ENCODE data around the gene PLA2G1B. TPM values are rescaled to one million over a fixed set of nuclear protein-coding genes. Genes with fewer than 3 reads are reported as not detected.

Gene PLA2G1B
- total and polyA plus RNA-seq, 2 of the 13 experiments (the other 11 are each of a cell fraction or from before 2014, with no cell fraction given) = 0.33 to 1.4 TPM

DNA sequence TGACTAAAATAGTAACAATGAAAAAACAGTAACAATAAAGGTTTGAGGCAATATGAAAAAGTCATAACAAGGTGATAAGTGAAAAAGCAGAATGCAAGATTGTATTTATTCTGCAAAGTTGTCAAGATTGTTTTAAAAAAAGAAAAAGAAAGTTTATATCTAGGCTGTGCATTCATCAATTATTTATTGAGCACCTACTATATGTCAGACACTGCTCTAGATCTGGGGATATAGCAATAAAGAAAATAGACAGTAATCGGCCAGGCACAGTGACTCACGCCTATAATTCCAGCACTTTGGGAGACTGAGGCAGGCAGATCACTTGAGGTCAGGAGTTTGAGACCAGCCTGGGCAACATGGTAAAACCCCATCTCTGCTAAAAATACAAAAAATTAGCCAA, 3.8 kb downstream of the PLA2G1B start (continued):
- TF ChIP-seq JUN (CRISPR knock-in tag; IDR thresholded peaks at IDR 0.05) (no peak), NONO (IDR thresholded peaks at IDR 0.05) (no peak), NONO (CRISPR knock-in tag; conservative IDR thresholded peaks at IDR 0.05) (no peak)

DNA sequence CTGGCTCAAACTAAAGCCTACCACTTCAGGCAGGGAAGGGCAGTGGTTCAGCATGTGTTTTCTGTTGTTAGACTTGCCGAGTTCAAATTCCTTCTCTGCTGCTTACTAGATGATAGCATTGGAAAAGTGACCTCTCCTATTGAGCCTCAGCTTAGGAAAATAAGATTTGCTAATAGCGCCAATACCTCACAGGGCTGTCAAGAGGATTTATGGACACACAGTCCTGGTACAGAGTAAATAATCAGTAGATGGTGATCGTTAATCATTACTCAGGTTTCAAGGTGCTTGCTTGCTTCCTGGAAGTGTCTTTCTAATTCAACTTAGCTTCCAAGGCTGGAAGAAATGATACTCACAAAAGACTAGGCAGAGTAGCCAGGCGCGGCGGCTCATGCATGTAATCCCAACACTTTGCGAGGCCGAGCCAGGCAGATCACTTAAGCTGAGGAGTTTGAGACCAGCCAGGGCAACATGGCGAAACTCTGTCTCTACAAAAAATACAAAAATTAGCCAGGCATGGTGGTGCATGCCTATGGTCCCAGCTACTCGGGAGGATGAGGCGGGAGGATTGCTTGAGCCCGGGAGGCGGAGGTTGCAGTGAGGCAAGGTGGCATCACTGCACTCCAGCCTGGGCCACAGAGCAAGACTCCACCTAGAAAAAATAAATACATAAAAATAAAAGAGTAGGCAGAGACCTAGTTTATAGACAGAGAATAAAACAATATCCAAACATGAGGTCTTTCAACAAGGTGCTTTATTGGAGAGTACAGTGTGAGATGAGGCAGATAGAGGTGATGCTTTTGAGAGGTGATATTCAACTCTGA, 6.0 kb downstream of the PLA2G1B start:
- Histone ChIP-seq H3K9ac (ENCODE audit: insufficient read depth, low read depth, low read length) (peak overlapping the region; percentile 42), H3K36me3 (replicated peaks in 1 of 2; ENCODE audit: control insufficient read depth in 1 of 2, insufficient read depth in 2 of 2, low read length in 2 of 2) (no peaks in the 10 kb centered on the region), H3K27ac (ENCODE audit: extremely low read length, insufficient read depth, low read length) (peak overlapping the region; percentile 85), H3K79me2 (ENCODE audit: insufficient read depth, low read length) (peaks cover 4% of the 10 kb centered on the region), H4K20me1 (ENCODE audit: insufficient read depth, low read length) (no peaks in the 10 kb centered on the region), H3K27me3 (ENCODE audit: control insufficient read depth in 1 of 2, insufficient read depth in 2 of 2, low read length in 2 of 2) (no peaks in the 10 kb centered on the region; a peak in 1 of 5 replicates), H3K4me3 (replicated peaks in 1 of 3; ENCODE audit: insufficient read depth in 1 of 3, low read depth in 2 of 3, low read length in 3 of 3) (peak overlapping the region; percentile 1 to 47 (median 17); a peak in 5 of 6 replicates), H3K4me2 (ENCODE audit: low read depth, low read length) (peak overlapping the region; percentile 74), H3K4me1 (ENCODE audit: insufficient read depth, low read length) (peaks cover 52% of the 10 kb centered on the region), H3K9me3 (ENCODE audit: low read length) (no peaks in the 10 kb centered on the region), H2AFZ (ENCODE audit: low read length) (peak overlapping the region; percentile 30)
- FAIRE-seq (peak; percentile 90), DNase-seq (ENCODE audit: low spot score) (peak; percentile 92), ATAC-seq (peak; percentile 80)
- intact Hi-C loops (cut with micrococcal nuclease; ENCODE audit: unreplicated experiment) (loop anchor here (10.0 kb wide), 1 partner anchor 113 kb away; the partner anchor contains the start of gene COX6A1), in situ Hi-C loops (cut with HindIII; ENCODE audit: extremely low pct_ligation_motif_present, low pct_unique_long_range_greater_than_20kb) (loop anchor here (10.0 kb wide), 1 partner anchor 113 kb away; the partner anchor contains the start of gene COX6A1)
- BruUV-seq (replicated peaks) = no TSS peak
- WGBS (ENCODE audit: low lambda C conversion rate) = 4% methylated on average over 13 of the region's 13 CpGs
- ChIA-PET CTCF (ENCODE audit: low intra/inter-chr PET ratio, low total read pairs) (no interaction called here), POLR2A (interaction anchor here (0.6 to 3.8 kb wide), 12 partner anchors 8 to 657 kb away, joined by 3 to 59 read pairs (median 6); partner anchors contain the start of genes HNF1A, POP5, RNU4-1 and RNU4-2)
- TF ChIP-seq DMAP1 (CRISPR knock-in tag; IDR thresholded peaks at IDR 0.05) = no peak
- no peak for TF ChIP-seq ZNF737 (CRISPR knock-in tag; IDR thresholded peaks at IDR 0.05; ENCODE audit: borderline replicate concordance)
- TF ChIP-seq, protein P1, sequence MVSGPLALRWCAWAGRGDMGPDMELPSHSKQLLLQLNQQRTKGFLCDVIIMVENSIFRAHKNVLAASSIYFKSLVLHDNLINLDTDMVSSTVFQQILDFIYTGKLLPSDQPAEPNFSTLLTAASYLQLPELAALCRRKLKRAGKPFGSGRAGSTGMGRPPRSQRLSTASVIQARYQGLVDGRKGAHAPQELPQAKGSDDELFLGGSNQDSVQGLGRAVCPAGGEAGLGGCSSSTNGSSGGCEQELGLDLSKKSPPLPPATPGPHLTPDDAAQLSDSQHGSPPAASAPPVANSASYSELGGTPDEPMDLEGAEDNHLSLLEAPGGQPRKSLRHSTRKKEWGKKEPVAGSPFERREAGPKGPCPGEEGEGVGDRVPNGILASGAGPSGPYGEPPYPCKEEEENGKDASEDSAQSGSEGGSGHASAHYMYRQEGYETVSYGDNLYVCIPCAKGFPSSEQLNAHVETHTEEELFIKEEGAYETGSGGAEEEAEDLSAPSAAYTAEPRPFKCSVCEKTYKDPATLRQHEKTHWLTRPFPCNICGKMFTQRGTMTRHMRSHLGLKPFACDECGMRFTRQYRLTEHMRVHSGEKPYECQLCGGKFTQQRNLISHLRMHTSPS (CRISPR knock-in tag; IDR thresholded peaks at IDR 0.05; ENCODE audit: low read depth) = no peak
- TF ChIP-seq KLF6 (CRISPR knock-in tag; IDR thresholded peaks at IDR 0.05) = peak; percentile 53; the same call in 1 of the 2 replicates
- 0 out of 2 replicates have a peak, but pooled peaks have one; percentile 25 for TF ChIP-seq TGIF2 (CRISPR knock-in tag; IDR thresholded peaks at IDR 0.05)
- no peak for TF ChIP-seq HNRNPLL (IDR thresholded peaks at IDR 0.05; ENCODE audit: low read depth, low read length, poor library complexity, severe bottlenecking)
- no peak for TF ChIP-seq CHD2 (IDR thresholded peaks at IDR 0.05; ENCODE audit: low read depth, low read length)
- TF ChIP-seq, protein P2, sequence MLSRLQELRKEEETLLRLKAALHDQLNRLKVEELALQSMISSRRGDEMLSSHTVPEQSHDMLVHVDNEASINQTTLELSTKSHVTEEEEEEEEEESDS (CRISPR knock-in tag; IDR thresholded peaks at IDR 0.05; ENCODE audit: borderline replicate concordance) = no peak
- no peak for TF ChIP-seq ZNF138 (CRISPR knock-in tag; IDR thresholded peaks at IDR 0.05; ENCODE audit: low read depth)
- TF ChIP-seq, protein P3, sequence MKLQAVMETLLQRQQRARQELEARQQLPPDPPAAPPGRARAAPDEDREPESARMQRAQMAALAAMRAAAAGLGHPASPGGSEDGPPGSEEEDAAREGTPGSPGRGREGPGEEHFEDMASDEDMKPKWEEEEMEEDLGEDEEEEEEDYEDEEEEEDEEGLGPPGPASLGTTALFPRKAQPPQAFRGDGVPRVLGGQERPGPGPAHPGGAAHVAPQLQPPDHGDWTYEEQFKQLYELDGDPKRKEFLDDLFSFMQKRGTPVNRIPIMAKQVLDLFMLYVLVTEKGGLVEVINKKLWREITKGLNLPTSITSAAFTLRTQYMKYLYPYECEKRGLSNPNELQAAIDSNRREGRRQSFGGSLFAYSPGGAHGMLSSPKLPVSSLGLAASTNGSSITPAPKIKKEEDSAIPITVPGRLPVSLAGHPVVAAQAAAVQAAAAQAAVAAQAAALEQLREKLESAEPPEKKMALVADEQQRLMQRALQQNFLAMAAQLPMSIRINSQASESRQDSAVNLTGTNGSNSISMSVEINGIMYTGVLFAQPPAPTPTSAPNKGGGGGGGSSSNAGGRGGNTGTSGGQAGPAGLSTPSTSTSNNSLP (IDR thresholded peaks at IDR 0.05; ENCODE audit: low read depth, low read length) = peak; percentile 77
- TF ChIP-seq DNMT3B (CRISPR knock-in tag; conservative IDR thresholded peaks at IDR 0.05) = no peak
- no peak for TF ChIP-seq SKI (IDR thresholded peaks at IDR 0.05; ENCODE audit: partially characterized antibody)
- TF ChIP-seq ZNF12 (CRISPR knock-in tag; IDR thresholded peaks at IDR 0.05) = no peak
- TF ChIP-seq TP53 (CRISPR knock-in tag; conservative IDR thresholded peaks at IDR 0.05) = 0 out of 2 replicates have a peak, but pooled peaks have one; percentile 41
- TF ChIP-seq, protein P4, sequence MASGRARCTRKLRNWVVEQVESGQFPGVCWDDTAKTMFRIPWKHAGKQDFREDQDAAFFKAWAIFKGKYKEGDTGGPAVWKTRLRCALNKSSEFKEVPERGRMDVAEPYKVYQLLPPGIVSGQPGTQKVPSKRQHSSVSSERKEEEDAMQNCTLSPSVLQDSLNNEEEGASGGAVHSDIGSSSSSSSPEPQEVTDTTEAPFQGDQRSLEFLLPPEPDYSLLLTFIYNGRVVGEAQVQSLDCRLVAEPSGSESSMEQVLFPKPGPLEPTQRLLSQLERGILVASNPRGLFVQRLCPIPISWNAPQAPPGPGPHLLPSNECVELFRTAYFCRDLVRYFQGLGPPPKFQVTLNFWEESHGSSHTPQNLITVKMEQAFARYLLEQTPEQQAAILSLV (CRISPR knock-in tag; IDR thresholded peaks at IDR 0.05; ENCODE audit: borderline replicate concordance) = no peak
